CD8-positive, alpha-beta memory T cell (primary cell): ENCODE measurements around the gene PHC3. TPM values are rescaled to one million over a fixed set of nuclear protein-coding genes. Genes with fewer than 3 reads are reported as not detected.

ENCODE experiments used
- CTCF ChIA-PET: fragments of 350-600 bp; sonication (Branson Sonifier 250); formaldehyde crosslinking; loops from one replicate; lab custom pipeline; 2021; ENCODE audit warnings: antibody characterized with exemption; lab: Charles Lee
- POLR2A ChIA-PET: fragments of 350-600 bp; sonication (Branson Sonifier 250); formaldehyde crosslinking; loops from one replicate; lab custom pipeline; 2021; ENCODE audit warnings: antibody characterized with exemption; lab: Charles Lee
- DNase-seq, 5 donors: peaks; one replicate each; pipeline versions ENCODE4 v3.0.0 to v3.0.0-alpha.2; 2020 to 2022; ENCODE audit warnings: mixed read lengths in 1 of 5
- H3K27ac ChIP-seq: one replicate; pipeline ENCODE4 v1.7.0; 2013; ENCODE audit warnings: low read depth, mild to moderate bottlenecking, low read length, moderate library complexity
- H3K27me3 ChIP-seq: 2 replicates; pipeline ENCODE4 v1.7.0; 2013; ENCODE audit warnings: low read length, mild to moderate bottlenecking; ENCODE audit not compliant: insufficient read depth, poor library complexity, severe bottlenecking
- H3K36me3 ChIP-seq: 2 replicates; pipeline ENCODE4 v1.7.0; 2013; ENCODE audit warnings: mild to moderate bottlenecking, low read length, moderate library complexity; ENCODE audit not compliant: insufficient read depth
- H3K4me1 ChIP-seq: 2 replicates; pipeline ENCODE4 v1.7.0; 2013; ENCODE audit warnings: mild to moderate bottlenecking, low read length, moderate library complexity; ENCODE audit not compliant: insufficient read depth
- H3K4me3 ChIP-seq: 2 replicates; pipeline ENCODE4 v1.7.0; 2013; ENCODE audit warnings: mild to moderate bottlenecking, low read length
- H3K9me3 ChIP-seq: 2 replicates; pipeline ENCODE4 v1.7.0; 2013; ENCODE audit warnings: mild to moderate bottlenecking, low read length
- H3K27ac Mint-ChIP-seq, 8 donors: one replicate each; pipeline ENCODE4 v1.8.0; 2020 to 2021; ENCODE audit warnings: mixed read lengths in 8 of 8, mild to moderate bottlenecking in 6 of 8, inconsistent platforms in 3 of 8, moderate library complexity in 3 of 8
- H3K27me3 Mint-ChIP-seq, 2 donors: one replicate each; pipeline ENCODE4 v1.8.0; 2020 to 2021; ENCODE audit warnings: mixed read lengths in 2 of 2, mild to moderate bottlenecking in 1 of 2, moderate library complexity in 1 of 2
- H3K36me3 Mint-ChIP-seq, 3 donors: one replicate each; pipeline ENCODE4 v1.8.0; 2020 to 2021; ENCODE audit warnings: mixed read lengths in 3 of 3, inconsistent platforms in 1 of 3, mild to moderate bottlenecking in 1 of 3
- H3K4me1 Mint-ChIP-seq, 3 donors: one replicate each; pipeline ENCODE4 v1.8.0; 2020 to 2021; ENCODE audit warnings: mixed read lengths in 3 of 3, inconsistent platforms in 1 of 3, mild to moderate bottlenecking in 1 of 3
- H3K4me3 Mint-ChIP-seq, 7 donors: one replicate each; pipeline ENCODE4 v1.8.0; 2020 to 2021; ENCODE audit warnings: mixed read lengths in 7 of 7, mild to moderate bottlenecking in 6 of 7, moderate library complexity in 4 of 7, inconsistent platforms in 2 of 7
- H3K9me3 Mint-ChIP-seq, 5 donors: one replicate each; pipeline ENCODE4 v1.8.0; 2020 to 2022; ENCODE audit warnings: mixed read lengths in 5 of 5, mild to moderate bottlenecking in 3 of 5, moderate library complexity in 2 of 5, inconsistent platforms in 1 of 5
- polyA plus RNA-seq: library from polyadenylated mRNA; unstranded; fragments of 300-500 nt; fragmentation: Illumina TruSeq; gene quantifications from one replicate; pipeline ENCODE4 v1.2.3, GENCODE V29; 2021
- total RNA-seq, 2 experiments: library from RNA; stranded (reverse); gene quantifications; one replicate each; pipeline ENCODE4 v1.2.3, GENCODE V29; 2021

PHC3 gene
- total RNA-seq (10 to 100 TPM; 55.5 to 58.9 TPM), polyA plus RNA-seq (48.3 TPM)

- no peaks in the 10 kb centered on the region for H3K9me3 ChIP-seq
- H3K4me1 Mint-ChIP-seq = peaks cover 32 to 43% (median 38%) of the 10 kb centered on the region in 3 donors
- peaks cover 3 to 29% (median 8%) of the 10 kb centered on the region in 3 donors for H3K36me3 Mint-ChIP-seq
- peak within 1 kb of the TSS; percentile 99 to 100 (median 100) for H3K27ac Mint-ChIP-seq
- H3K36me3 ChIP-seq = peaks cover 17% of the 10 kb centered on the region
- peaks cover 0 to 2% (median 0%) of the 10 kb centered on the region in 5 donors for H3K9me3 Mint-ChIP-seq
- no peaks in the 10 kb centered on the region for H3K27me3 Mint-ChIP-seq
- H3K4me3 ChIP-seq = peak within 1 kb of the TSS; percentile 67
- peak; percentile 85 to 95 (median 92) for DNase-seq
- ChIA-PET POLR2A (interaction anchor here (0.5 to 2.6 kb wide), 7 partner anchors 41 to 422 kb away, joined by 3 to 20 read pairs (median 5); partner anchors contain the start of genes MYNN, PRKCI, SEC62 and SKIL), CTCF (interaction anchor here (0.7 to 2.2 kb wide), 5 partner anchors 10 to 177 kb away, joined by 3 to 13 read pairs (median 3); partner anchors contain the start of gene SKIL)
- peak within 1 kb of the TSS; percentile 88 to 100 (median 100) for H3K4me3 Mint-ChIP-seq
- no peaks in the 10 kb centered on the region for H3K27me3 ChIP-seq
- peaks cover 29% of the 10 kb centered on the region for H3K4me1 ChIP-seq
- peak within 1 kb of the TSS; percentile 99 for H3K27ac ChIP-seq
These were observed at the start of gene PHC3 for GRCh38 chr3:170180908-170181885. Gene PHC3, minus strand, starts transcription at chr3:170181733. Its CDS starts 18 bp downstream, at chr3:170181715.

GRCh38 chr3:170228093-170228766 is 46.7 kb upstream of the PHC3 start:
- DNase-seq = no peak
- no peaks in the 10 kb centered on the region for H3K27me3 ChIP-seq
- H3K4me1 Mint-ChIP-seq = peaks cover 31 to 48% (median 39%) of the 10 kb centered on the region in 3 donors
- H3K4me3 Mint-ChIP-seq = no peak overlapping the region
- CTCF ChIA-PET = no interaction called here
- H3K27ac Mint-ChIP-seq = peak overlapping the region in 2 of 8 donors; percentile 17 to 53
- H3K27me3 Mint-ChIP-seq = no peaks in the 10 kb centered on the region
- no peak overlapping the region for H3K4me3 ChIP-seq
- no peaks in the 10 kb centered on the region for H3K36me3 Mint-ChIP-seq
- peaks cover 4% of the 10 kb centered on the region for H3K4me1 ChIP-seq
- H3K36me3 ChIP-seq = no peaks in the 10 kb centered on the region
- no peaks in the 10 kb centered on the region for H3K9me3 Mint-ChIP-seq
- H3K27ac ChIP-seq = no peak overlapping the region
- no peaks in the 10 kb centered on the region for H3K9me3 ChIP-seq
- POLR2A ChIA-PET = interaction anchor here (0.5 kb wide), 1 partner anchor 10 kb away, joined by 3 read pairs; no protein-coding TSS in a partner anchor

- POLR2A ChIA-PET = no interaction called here
- Mint-ChIP-seq H3K9me3 (no peaks in the 10 kb centered on the region), H3K27me3 (no peaks in the 10 kb centered on the region), H3K4me3 (no peak overlapping the region), H3K4me1 (peaks cover 36 to 57% (median 50%) of the 10 kb centered on the region in 3 donors), H3K36me3 (peaks cover 0 to 8% (median 0%) of the 10 kb centered on the region in 3 donors), H3K27ac (peak overlapping the region in 3 of 8 donors; percentile 4 to 55 (median 40))
- CTCF ChIA-PET = no interaction called here
- no peak for DNase-seq
- H3K9me3 ChIP-seq = no peaks in the 10 kb centered on the region
- no peak overlapping the region for H3K27ac ChIP-seq
- H3K4me3 ChIP-seq = no peak overlapping the region
- peaks cover 8% of the 10 kb centered on the region for H3K4me1 ChIP-seq
- no peaks in the 10 kb centered on the region for H3K36me3 ChIP-seq
- H3K27me3 ChIP-seq = no peaks in the 10 kb centered on the region
These were observed 45.0 kb upstream of the PHC3 start for GRCh38 chr3:170226426-170226960.

GRCh38 chr3:170225166-170225565 is 43.6 kb upstream of the PHC3 start:
- peak overlapping the region in 6 of 8 donors; percentile 11 to 52 (median 16) for H3K27ac Mint-ChIP-seq
- H3K4me1 Mint-ChIP-seq = peaks cover 40 to 63% (median 56%) of the 10 kb centered on the region in 3 donors
- no peaks in the 10 kb centered on the region for H3K36me3 ChIP-seq
- H3K4me3 Mint-ChIP-seq = peak overlapping the region in 1 of 7 donors; percentile 60
- H3K27me3 Mint-ChIP-seq = no peaks in the 10 kb centered on the region
- no peaks in the 10 kb centered on the region for H3K27me3 ChIP-seq
- H3K27ac ChIP-seq = no peak overlapping the region
- no peak overlapping the region for H3K4me3 ChIP-seq
- peaks cover 0 to 8% (median 0%) of the 10 kb centered on the region in 3 donors for H3K36me3 Mint-ChIP-seq
- H3K9me3 ChIP-seq = no peaks in the 10 kb centered on the region
- POLR2A ChIA-PET = interaction anchor here (1.0 kb wide), 1 partner anchor 131 kb away, joined by 3 read pairs; no protein-coding TSS in a partner anchor
- DNase-seq = no peak
- CTCF ChIA-PET = no interaction called here
- H3K4me1 ChIP-seq = peaks cover 8% of the 10 kb centered on the region
- H3K9me3 Mint-ChIP-seq = no peaks in the 10 kb centered on the region

GRCh38 chr3:170222647-170223541 is 41.4 kb upstream of the PHC3 start:
- H3K36me3 ChIP-seq = no peaks in the 10 kb centered on the region
- Mint-ChIP-seq H3K36me3 (peaks cover 0 to 8% (median 0%) of the 10 kb centered on the region in 3 donors), H3K27ac (peak overlapping the region; percentile 89 to 97 (median 94)), H3K4me1 (peaks cover 37 to 55% (median 48%) of the 10 kb centered on the region in 3 donors), H3K9me3 (no peaks in the 10 kb centered on the region), H3K27me3 (no peaks in the 10 kb centered on the region), H3K4me3 (peak overlapping the region; percentile 91 to 98 (median 96))
- POLR2A ChIA-PET = interaction anchor here (0.5 to 1.5 kb wide), 6 partner anchors 14 to 196 kb away, joined by 3 to 6 read pairs (median 4); partner anchors contain the start of genes PHC3 and SKIL
- CTCF ChIA-PET = no interaction called here
- H3K9me3 ChIP-seq = no peaks in the 10 kb centered on the region
- H3K27ac ChIP-seq = peak overlapping the region; percentile 81
- H3K27me3 ChIP-seq = no peaks in the 10 kb centered on the region
- H3K4me3 ChIP-seq = peak overlapping the region; percentile 99
- peak; percentile 18 to 63 (median 24) for DNase-seq
- peaks cover 8% of the 10 kb centered on the region for H3K4me1 ChIP-seq

- Mint-ChIP-seq H3K4me3 (peak within 1 kb of the TSS; percentile 91 to 98 (median 96)), H3K27me3 (no peaks in the 10 kb centered on the region), H3K36me3 (peaks cover 0 to 8% (median 0%) of the 10 kb centered on the region in 3 donors), H3K4me1 (peaks cover 31 to 47% (median 40%) of the 10 kb centered on the region in 3 donors), H3K9me3 (no peaks in the 10 kb centered on the region), H3K27ac (peak within 1 kb of the TSS; percentile 89 to 99 (median 96))
- ChIA-PET CTCF (no interaction called here), POLR2A (interaction anchor here (0.6 to 1.5 kb wide), 5 partner anchors 13 to 154 kb away, joined by 3 to 6 read pairs (median 5); partner anchors contain the start of genes PHC3 and SKIL)
- Histone ChIP-seq H3K36me3 (no peaks in the 10 kb centered on the region), H3K4me1 (peaks cover 8% of the 10 kb centered on the region), H3K27me3 (no peaks in the 10 kb centered on the region), H3K27ac (peak within 1 kb of the TSS; percentile 81), H3K9me3 (no peaks in the 10 kb centered on the region), H3K4me3 (peak within 1 kb of the TSS; percentile 99)
- peak; percentile 77 to 88 (median 82) for DNase-seq
These were observed 40.6 kb upstream of the PHC3 start, which contains the start of gene PRKCI for GRCh38 chr3:170221924-170222646. Gene PRKCI, plus strand, starts transcription at chr3:170222424. Its CDS starts 246 bp downstream, at chr3:170222670.
